Hematopoietic multipotent progenitor cell treated with erythropoietin and hydrocortisone succinate and interleukin-3 and kit ligand, for 17 days (in vitro differentiated cells): ENCODE measurements around the gene LRCH3.

Experiments used
- DNase-seq: peaks from one replicate; pipeline ENCODE4 v3.0.0-alpha.2; 2015; ENCODE audit warnings: low spot score

LRCH3 gene

GRCh38 chr3:197793247-197793646 is 2.2 kb downstream of the LRCH3 start:
- DNase-seq = no peak

GRCh38 chr3:197794115-197794514 is 3.1 kb downstream of the LRCH3 start:
- DNase-seq = no peak

GRCh38 chr3:197795200-197795599 is 4.1 kb downstream of the LRCH3 start:
- no peak for DNase-seq

- no peak for DNase-seq
Measured at GRCh38 chr3:197796087-197796486, 5.0 kb downstream of the LRCH3 start.

- DNase-seq = no peak
Measured at GRCh38 chr3:197798863-197799262, 7.8 kb downstream of the LRCH3 start.

GRCh38 chr3:197800379-197800778 is 9.3 kb downstream of the LRCH3 start:
- no peak for DNase-seq

GRCh38 chr3:197801891-197802778 is 11.1 kb downstream of the LRCH3 start:
- peak; percentile 28 for DNase-seq

GRCh38 chr3:197802779-197803459 is 11.9 kb downstream of the LRCH3 start:
- no peak for DNase-seq

- DNase-seq = no peak
Measured at GRCh38 chr3:197804511-197804910, 13.5 kb downstream of the LRCH3 start.

GRCh38 chr3:197807969-197808587 is 17.0 kb downstream of the LRCH3 start:
- DNase-seq = no peak

- DNase-seq = no peak
Measured at GRCh38 chr3:197809356-197810020, 18.4 kb downstream of the LRCH3 start.

- no peak for DNase-seq
Measured at GRCh38 chr3:197810901-197811300, 19.8 kb downstream of the LRCH3 start.

GRCh38 chr3:197811343-197811742 is 20.3 kb downstream of the LRCH3 start:
- DNase-seq = no peak

GRCh38 chr3:197814372-197814771 is 23.3 kb downstream of the LRCH3 start:
- no peak for DNase-seq

GRCh38 chr3:197820550-197821335 is 29.7 kb downstream of the LRCH3 start:
- no peak for DNase-seq

GRCh38 chr3:197829397-197830045 is 38.5 kb downstream of the LRCH3 start:
- no peak for DNase-seq

GRCh38 chr3:197830308-197830966 is 39.4 kb downstream of the LRCH3 start:
- no peak for DNase-seq

- no peak for DNase-seq
Measured at GRCh38 chr3:197830967-197831313, 39.9 kb downstream of the LRCH3 start.

GRCh38 chr3:197833930-197834715 is 43.1 kb downstream of the LRCH3 start:
- DNase-seq = no peak

GRCh38 chr3:197835509-197835908 is 44.5 kb downstream of the LRCH3 start:
- DNase-seq = no peak
